Thoracic aorta (tissue), 2 donors: ENCODE measurements around the gene ZNF580. TPM values are rescaled to one million over a fixed set of nuclear protein-coding genes. Genes with fewer than 3 reads are reported as not detected.

ENCODE experiments used
- ATAC-seq: fragments of 150-250 bp; one replicate; pipeline ENCODE4 v1.8.0; 2017; ENCODE audit warnings: low read depth; ENCODE audit not compliant: insufficient number of reproducible peaks, low FRiP score
- DNase-seq: peaks from one replicate; pipeline ENCODE4 v3.0.0-alpha.2; 2020; ENCODE audit warnings: low spot score
- H3K27ac ChIP-seq, 2 donors: fragments of 200-600 bp; sonication (generic); 1 replicate in 1 of 2; 2 replicates in 1 of 2; pipeline ENCODE4 v1.5.1; 2016; ENCODE audit warnings: mild to moderate bottlenecking in 2 of 2, moderate library complexity in 2 of 2
- H3K27me3 ChIP-seq: fragments of 200-600 bp; sonication (generic); replicated peaks from 2 replicates; pipeline ENCODE4 v1.6.0; 2016; ENCODE audit warnings: mild to moderate bottlenecking; ENCODE audit not compliant: insufficient read depth
- H3K36me3 ChIP-seq: fragments of 200-600 bp; sonication (generic); one replicate; pipeline ENCODE4 v1.5.1; 2016
- H3K4me1 ChIP-seq, 2 donors: fragments of 200-600 bp; sonication (generic); 1 replicate in 1 of 2; 2 replicates in 1 of 2; pipeline versions ENCODE4 v1.5.1 to v1.6.0; 2016; ENCODE audit warnings: low read depth in 2 of 2, mild to moderate bottlenecking in 1 of 2; ENCODE audit not compliant: control insufficient read depth in 1 of 2
- H3K4me3 ChIP-seq: fragments of 200-600 bp; sonication (generic); 2 replicates; pipeline ENCODE4 v1.5.1; 2016; ENCODE audit warnings: mild to moderate bottlenecking
- H3K9me3 ChIP-seq: fragments of 200-600 bp; sonication (generic); 2 replicates; pipeline ENCODE4 v1.5.1; 2016
- CTCF ChIP-seq: fragments of 200-600 bp; sonication (generic); IDR thresholded peaks from one replicate; pipeline ENCODE4 v1.5.1; 2019; ENCODE audit warnings: antibody characterized with exemption
- total RNA-seq, 2 donors: library from RNA; depleted of rRNA; stranded (reverse); fragments of >200 nt; gene quantifications; one replicate each; pipeline versions ENCODE4 v1.1.0 to v1.2.3, GENCODE V29; 2016

The ZNF580 gene
- total RNA-seq, 2 donors from 2014 or later = 46.0 to 65.5 TPM

- TF ChIP-seq CTCF = no peak
- DNase-seq (no peak), ATAC-seq (no peak)
- Histone ChIP-seq H3K27ac (peak within 1 kb of the TSS; percentile 89 to 92), H3K4me3 (peak within 1 kb of the TSS; percentile 96), H3K27me3 (no peaks in the 10 kb centered on the region), H3K4me1 (peaks cover 51 to 58% of the 10 kb centered on the region in 2 donors), H3K9me3 (no peaks in the 10 kb centered on the region), H3K36me3 (peaks cover 10% of the 10 kb centered on the region)
Measured at GRCh38 chr19:55643003-55643886, 2.4 kb downstream of the ZNF580 start, which contains the start of gene ZNF581. Gene ZNF581, plus strand, starts transcription at chr19:55643649. Its CDS starts 923 bp downstream, at chr19:55644572.

DNA sequence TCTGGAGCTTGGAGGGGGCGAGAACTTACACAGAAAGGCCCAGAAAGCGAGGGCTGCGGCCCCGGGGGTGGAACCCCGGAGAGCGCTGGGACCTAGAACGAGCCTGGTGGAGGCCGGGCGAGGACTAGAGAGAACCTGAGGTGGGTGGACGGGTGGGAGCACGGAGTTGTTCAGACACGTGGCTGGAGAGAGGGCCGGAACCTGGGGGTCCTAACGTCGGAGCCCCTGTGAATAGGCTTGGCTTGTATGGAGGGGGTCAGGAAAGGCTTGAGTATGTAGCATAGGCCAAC lies 3.0 kb downstream of the ZNF580 start:
- H3K4me1 ChIP-seq = peaks cover 51 to 62% of the 10 kb centered on the region in 2 donors

GRCh38 chr19:55644191-55644833 lies 3.5 kb downstream of the ZNF580 start:
- ATAC-seq (no peak), DNase-seq (no peak)
- H3K27me3 ChIP-seq = no peaks in the 10 kb centered on the region

More for the DNA sequence above, 3.0 kb downstream of the ZNF580 start:
- Histone ChIP-seq H3K36me3 (peaks cover 6% of the 10 kb centered on the region), H3K27ac (peak overlapping the region; percentile 89 to 92), H3K4me3 (peak overlapping the region; percentile 96), H3K9me3 (no peaks in the 10 kb centered on the region), H3K27me3 (no peaks in the 10 kb centered on the region)
- TF ChIP-seq CTCF = no peak
- DNase-seq (no peak), ATAC-seq (no peak)

DNA sequence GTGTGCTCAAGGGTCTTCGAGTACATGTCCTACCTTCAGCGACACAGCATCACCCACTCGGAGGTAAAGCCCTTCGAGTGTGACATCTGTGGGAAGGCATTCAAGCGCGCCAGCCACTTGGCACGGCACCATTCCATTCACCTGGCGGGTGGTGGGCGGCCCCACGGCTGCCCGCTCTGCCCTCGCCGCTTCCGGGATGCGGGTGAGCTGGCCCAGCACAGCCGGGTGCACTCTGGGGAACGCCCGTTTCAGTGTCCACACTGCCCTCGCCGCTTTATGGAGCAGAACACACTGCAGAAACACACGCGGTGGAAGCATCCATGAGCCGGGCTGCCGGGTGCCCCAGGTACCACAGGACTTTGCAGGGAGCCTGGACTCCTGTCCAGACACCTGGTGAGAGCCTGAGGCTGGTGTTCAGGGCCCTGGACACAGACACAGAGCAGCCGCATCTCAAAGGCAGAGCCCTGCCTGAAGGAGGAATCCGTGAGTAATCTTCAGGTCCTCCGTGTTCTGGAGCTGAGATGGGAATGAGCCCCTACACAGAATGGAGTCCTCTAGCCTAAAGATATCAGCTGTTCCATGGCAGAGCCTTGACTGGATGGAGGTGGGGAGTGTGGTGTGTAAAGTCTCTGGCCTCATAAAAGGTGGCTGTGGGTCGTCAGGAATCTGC lies 4.2 kb downstream of the ZNF580 start:
- no peaks in the 10 kb centered on the region for H3K27me3 ChIP-seq
- no peaks in the 10 kb centered on the region for H3K9me3 ChIP-seq
- H3K36me3 ChIP-seq = peaks cover 6% of the 10 kb centered on the region
- H3K27ac ChIP-seq = no peak overlapping the region
- TF ChIP-seq CTCF = no peak
- H3K4me1 ChIP-seq = peaks cover 49 to 58% of the 10 kb centered on the region in 2 donors
- ATAC-seq = no peak
- DNase-seq = no peak
- no peak overlapping the region for H3K4me3 ChIP-seq

More at GRCh38 chr19:55644191-55644833, 3.5 kb downstream of the ZNF580 start:
- peaks cover 54 to 62% of the 10 kb centered on the region in 2 donors for H3K4me1 ChIP-seq
- no peaks in the 10 kb centered on the region for H3K9me3 ChIP-seq
- H3K4me3 ChIP-seq = peak overlapping the region; percentile 96
- H3K36me3 ChIP-seq = peaks cover 6% of the 10 kb centered on the region
- no peak for TF ChIP-seq CTCF
- H3K27ac ChIP-seq = peak overlapping the region; percentile 89 to 92

DNA sequence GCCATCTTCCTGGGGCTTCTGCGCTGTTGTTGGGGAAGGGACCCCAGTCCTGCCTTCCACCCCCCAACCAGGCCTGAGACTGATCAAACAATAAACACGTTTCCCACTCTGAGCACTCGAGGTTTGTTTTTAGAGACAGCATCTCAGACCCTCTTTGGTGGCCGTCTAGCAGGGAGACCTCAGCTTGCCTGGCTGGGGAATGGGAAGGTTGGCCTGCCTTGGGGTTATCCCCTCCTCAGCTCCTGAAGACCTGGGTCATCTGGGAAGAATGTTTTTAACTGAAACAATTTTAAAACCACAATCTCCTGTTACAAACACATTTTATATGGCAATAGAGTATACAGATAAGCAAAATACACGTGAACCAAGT lies 4.7 kb downstream of the ZNF580 start:
- H3K9me3 ChIP-seq = no peaks in the 10 kb centered on the region
- no peaks in the 10 kb centered on the region for H3K27me3 ChIP-seq
- H3K27ac ChIP-seq = no peak overlapping the region
- peaks cover 6% of the 10 kb centered on the region for H3K36me3 ChIP-seq
- DNase-seq = no peak
- peaks cover 44 to 53% of the 10 kb centered on the region in 2 donors for H3K4me1 ChIP-seq
- no peak overlapping the region for H3K4me3 ChIP-seq
- ATAC-seq = no peak
- no peak for TF ChIP-seq CTCF
